Activated T-cell treated with anti-CD3 and anti-CD28 coated beads, Interleukin-2, amount 50 U/mL, for 72 hours (primary cell): ENCODE data around the gene PDF. TPM values are rescaled to one million over a fixed set of nuclear protein-coding genes. Genes with fewer than 3 reads are reported as not detected.

ENCODE experiments used
- ATAC-seq, 2 donors: fragments of 150-1000 bp; cut with Tn5 transposase; replicated peaks in 1 of 2; 2 replicates each; pipeline ENCODE4 v1.10.0; 2021; ENCODE audit warnings: moderate library complexity in 2 of 2, mild to moderate bottlenecking in 1 of 2
- DNase-seq, 2 donors: peaks; one replicate each; pipeline ENCODE4 v3.0.0; 2021 to 2022; ENCODE audit warnings: mixed read lengths in 1 of 2
- H3K27ac Mint-ChIP-seq: one replicate; pipeline ENCODE4 v1.8.0; 2022; ENCODE audit warnings: mild to moderate bottlenecking, moderate library complexity, mixed read lengths
- H3K27me3 Mint-ChIP-seq: one replicate; pipeline ENCODE4 v1.8.0; 2022; ENCODE audit warnings: low read depth, mixed read lengths
- H3K36me3 Mint-ChIP-seq, 2 donors: one replicate each; pipeline ENCODE4 v1.8.0; 2022; ENCODE audit warnings: mixed read lengths in 2 of 2, mild to moderate bottlenecking in 1 of 2; ENCODE audit not compliant: insufficient read depth in 2 of 2
- H3K4me1 Mint-ChIP-seq: one replicate; pipeline ENCODE4 v1.8.0; 2022; ENCODE audit warnings: low read depth, mixed read lengths
- H3K4me3 Mint-ChIP-seq, 2 donors: one replicate each; pipeline ENCODE4 v1.8.0; 2022; ENCODE audit warnings: mild to moderate bottlenecking in 2 of 2, mixed read lengths in 2 of 2, moderate library complexity in 2 of 2
- H3K9me3 Mint-ChIP-seq, 2 donors: one replicate each; pipeline ENCODE4 v1.8.0; 2022; ENCODE audit warnings: mixed read lengths in 2 of 2
- total RNA-seq, 2 donors: library from RNA; stranded (reverse); gene quantifications; one replicate each; pipeline ENCODE4 v1.2.3, GENCODE V29; 2022

Gene PDF
- total RNA-seq, 2 donors from 2014 or later = 9.9 to 10.1 TPM

DNA sequence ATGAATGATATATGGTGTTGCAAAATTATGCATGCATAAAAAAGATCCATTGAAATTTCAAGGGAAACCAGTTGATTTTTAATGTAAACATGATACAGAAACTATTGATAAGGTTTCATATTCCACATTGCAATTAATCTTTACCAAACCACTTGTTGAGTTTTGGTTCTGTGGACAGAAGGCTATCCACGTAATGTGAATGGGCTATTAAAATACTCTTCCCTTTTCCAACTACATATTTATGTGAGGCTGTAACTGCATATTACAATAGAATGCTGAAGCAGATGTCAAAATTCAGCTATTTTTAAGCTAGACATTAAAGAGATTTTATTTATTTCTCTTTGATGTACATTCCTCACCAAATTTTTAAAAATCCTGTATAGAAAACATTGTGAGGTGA lies 53.0 kb downstream of the PDF start:
- H3K4me3 Mint-ChIP-seq = no peak overlapping the region
- H3K36me3 Mint-ChIP-seq = no peaks in the 10 kb centered on the region
- no peaks in the 10 kb centered on the region for H3K27me3 Mint-ChIP-seq

More for the DNA sequence above, 53.0 kb downstream of the PDF start:
- Mint-ChIP-seq H3K9me3 (no peaks in the 10 kb centered on the region), H3K4me1 (no peaks in the 10 kb centered on the region), H3K27ac (no peak overlapping the region)
- ATAC-seq = no peak
- no peak for DNase-seq

Other genes with a start within 250 kb of the PDF start
- gene HAS3, start 224.9 kb downstream of the PDF start, total RNA-seq = 1 to 10 TPM; 1.2 to 1.4 TPM
- gene CHTF8, start 198.0 kb downstream of the PDF start, total RNA-seq = 100 to 1,000 TPM; 159 to 185 TPM
- 100 to 1,000 TPM in 1 of 2 donors, 10 to 100 TPM in 1; 81.7 to 112 TPM for gene UTP4, start 197.9 kb downstream of the PDF start, total RNA-seq
- gene SNTB2, start 143.4 kb downstream of the PDF start, total RNA-seq = 10 to 100 TPM; 21.1 to 21.9 TPM
- gene VPS4A, start 19.2 kb downstream of the PDF start, total RNA-seq = 10 to 100 TPM; 41.1 to 45.3 TPM
- gene COG8, start 9.0 kb upstream of the PDF start, total RNA-seq = 10 to 100 TPM; 33.2 to 38.3 TPM
- gene NIP7, start 9.2 kb upstream of the PDF start, total RNA-seq = 10 to 100 TPM; 30.8 to 32.2 TPM
- gene TMED6, start 21.2 kb upstream of the PDF start, total RNA-seq = 1 to 10 TPM; 3.3 to 3.7 TPM
- 10 to 100 TPM; 52.0 to 68.0 TPM for gene TERF2, start 55.4 kb upstream of the PDF start, total RNA-seq
- 100 to 1,000 TPM; 176 to 197 TPM for gene CYB5B, start 94.0 kb upstream of the PDF start, total RNA-seq
- 10 to 100 TPM; 87.1 to 94.6 TPM for gene NFAT5, start 235.4 kb upstream of the PDF start, total RNA-seq